ENCODE data around the gene WWC2.

Gene WWC2

DNA sequence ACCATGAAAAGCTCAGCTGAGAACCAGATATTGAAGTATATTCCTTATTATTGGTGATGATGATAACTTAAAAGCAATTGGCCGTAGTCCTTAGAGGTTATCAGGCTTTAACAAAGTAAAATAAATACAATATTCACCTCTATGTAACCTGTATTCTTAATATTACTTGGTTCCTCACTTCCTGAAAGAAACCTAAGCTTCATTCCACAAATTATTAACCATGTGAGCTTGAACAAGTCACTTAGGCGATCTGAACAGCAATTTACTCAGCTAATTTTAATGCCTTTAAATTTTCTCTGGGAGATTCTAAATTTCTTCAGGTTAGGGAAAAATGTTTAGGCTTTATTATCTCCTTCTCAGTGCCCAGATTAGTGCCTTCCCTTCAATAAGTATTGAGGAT is 151.8 kb downstream of the WWC2 start:
- H3K4me1 ChIP-seq (ENCODE audit: insufficient read depth, low read length), result no peaks in the 10 kb centered on the region
- peaks cover 82% of the 10 kb centered on the region for H3K36me3 ChIP-seq (ENCODE audit: insufficient read depth, low read depth, low read length)
- no peaks in the 10 kb centered on the region for H3K27me3 ChIP-seq (ENCODE audit: insufficient read depth, low read length)
- H3K9ac ChIP-seq (ENCODE audit: low read depth, low read length), result no peak overlapping the region
- no peak overlapping the region for H3K27ac ChIP-seq (ENCODE audit: low read length)
- no peaks in the 10 kb centered on the region for H3K9me3 ChIP-seq (ENCODE audit: insufficient read depth, low read depth, low read length)
- H3K4me3 ChIP-seq (ENCODE audit: low read length), result no peak overlapping the region

DNA sequence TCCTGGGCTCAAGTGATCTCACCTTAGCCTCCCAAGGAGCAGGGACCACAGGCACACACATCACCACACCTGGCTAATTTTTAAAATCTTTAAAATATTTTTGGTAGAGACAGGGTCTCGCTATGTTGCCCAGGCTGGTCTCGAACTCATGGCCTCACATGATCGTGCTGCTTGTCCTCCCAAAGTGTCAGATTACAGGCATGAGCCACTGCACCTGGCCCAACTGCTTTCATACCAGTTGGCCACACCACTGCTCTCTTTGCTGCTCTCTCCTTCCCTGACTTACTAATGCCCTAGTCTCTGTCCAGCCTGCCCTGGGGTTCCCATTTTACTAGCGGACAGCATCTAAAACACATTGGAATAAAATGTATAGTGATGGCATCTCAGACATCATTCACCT is 153.9 kb downstream of the WWC2 start:
- H3K4me1 ChIP-seq (ENCODE audit: insufficient read depth, low read length), result no peaks in the 10 kb centered on the region; the same call in 1 of the 2 replicates
- H3K4me3 ChIP-seq (ENCODE audit: low read length), result no peak overlapping the region
- H3K27ac ChIP-seq (ENCODE audit: low read length), result no peak overlapping the region
- no peak overlapping the region for H3K9ac ChIP-seq (ENCODE audit: low read depth, low read length)
- no peaks in the 10 kb centered on the region for H3K27me3 ChIP-seq (ENCODE audit: insufficient read depth, low read length)
- H3K9me3 ChIP-seq (ENCODE audit: insufficient read depth, low read depth, low read length), result no peaks in the 10 kb centered on the region
- peaks cover 76% of the 10 kb centered on the region for H3K36me3 ChIP-seq (ENCODE audit: insufficient read depth, low read depth, low read length)

DNA sequence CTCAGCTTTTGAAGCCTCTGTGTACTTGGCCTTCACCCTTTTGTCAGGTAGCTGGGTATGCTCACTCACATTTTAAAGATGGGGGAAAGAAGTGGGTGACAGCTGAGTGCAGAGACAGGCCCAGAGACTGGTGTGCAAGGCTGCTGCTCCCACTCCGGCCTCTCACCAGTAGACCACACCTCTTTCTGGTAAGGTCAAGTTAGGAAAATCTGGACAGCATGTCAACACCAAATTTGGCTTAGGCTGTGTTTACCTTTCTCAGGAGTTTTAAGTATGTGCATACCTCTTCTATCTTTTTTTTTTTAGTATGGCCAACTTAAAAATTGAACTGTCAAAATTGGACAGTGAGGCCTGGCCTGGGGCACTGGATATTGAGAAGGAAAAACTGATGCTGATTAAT is 154.4 kb downstream of the WWC2 start:
- Histone ChIP-seq H3K9ac (ENCODE audit: low read depth, low read length) (no peak overlapping the region), H3K27ac (ENCODE audit: low read length) (no peak overlapping the region), H3K4me1 (ENCODE audit: insufficient read depth, low read length) (no peaks in the 10 kb centered on the region; the same call in 1 of the 2 replicates), H3K4me3 (ENCODE audit: low read length) (no peak overlapping the region), H3K36me3 (ENCODE audit: insufficient read depth, low read depth, low read length) (peaks cover 74% of the 10 kb centered on the region), H3K9me3 (ENCODE audit: insufficient read depth, low read depth, low read length) (no peaks in the 10 kb centered on the region), H3K27me3 (ENCODE audit: insufficient read depth, low read length) (no peaks in the 10 kb centered on the region)

DNA sequence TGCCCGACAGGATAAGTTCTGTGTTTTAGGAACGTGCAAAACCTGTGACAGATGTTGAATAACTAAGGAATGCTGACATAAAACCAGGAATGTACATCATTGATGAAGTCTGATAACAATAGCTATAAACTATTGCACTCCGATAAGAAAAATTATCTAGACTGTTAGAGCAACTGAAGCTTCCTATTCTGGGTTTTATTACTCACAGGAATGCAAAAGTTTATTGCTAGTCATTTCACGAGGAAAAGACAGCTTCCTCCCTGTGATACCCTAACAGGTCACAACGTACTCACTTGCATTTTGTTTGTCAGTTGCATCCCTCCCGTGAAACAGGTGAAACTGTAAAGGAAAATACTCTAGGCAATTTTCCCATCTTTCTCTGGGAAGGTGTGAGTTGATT is 155.1 kb downstream of the WWC2 start:
- Histone ChIP-seq H3K36me3 (ENCODE audit: insufficient read depth, low read depth, low read length) (peaks cover 76% of the 10 kb centered on the region), H3K4me1 (ENCODE audit: insufficient read depth, low read length) (no peaks in the 10 kb centered on the region; the same call in 1 of the 2 replicates), H3K27me3 (ENCODE audit: insufficient read depth, low read length) (no peaks in the 10 kb centered on the region), H3K27ac (ENCODE audit: low read length) (no peak overlapping the region), H3K9ac (ENCODE audit: low read depth, low read length) (no peak overlapping the region), H3K4me3 (ENCODE audit: low read length) (no peak overlapping the region), H3K9me3 (ENCODE audit: insufficient read depth, low read depth, low read length) (no peaks in the 10 kb centered on the region)

DNA sequence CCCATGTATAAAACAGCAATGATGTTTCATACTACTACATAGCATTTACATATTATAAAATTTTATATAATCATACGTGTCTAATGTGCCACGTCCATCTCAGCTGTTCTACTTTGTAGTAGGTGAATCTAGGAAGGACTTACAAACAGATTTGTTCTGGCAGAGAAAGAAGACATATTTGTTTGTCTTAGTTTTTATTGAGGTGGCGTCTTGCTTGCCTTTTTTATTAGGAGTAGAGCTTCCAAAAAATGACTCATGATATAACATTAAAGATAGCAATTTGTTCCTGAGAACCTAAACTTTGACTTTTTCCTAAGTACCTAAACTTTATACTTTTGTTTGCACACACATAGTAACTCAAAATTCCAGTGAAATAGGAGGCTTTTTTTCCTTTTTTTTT is 156.4 kb downstream of the WWC2 start:
- no peaks in the 10 kb centered on the region for H3K9me3 ChIP-seq (ENCODE audit: insufficient read depth, low read depth, low read length)
- H3K27ac ChIP-seq (ENCODE audit: low read length), result no peak overlapping the region
- H3K9ac ChIP-seq (ENCODE audit: low read depth, low read length), result no peak overlapping the region
- H3K4me3 ChIP-seq (ENCODE audit: low read length), result no peak overlapping the region
- H3K27me3 ChIP-seq (ENCODE audit: insufficient read depth, low read length), result no peaks in the 10 kb centered on the region
- peaks cover 77% of the 10 kb centered on the region for H3K36me3 ChIP-seq (ENCODE audit: insufficient read depth, low read depth, low read length)
- no peaks in the 10 kb centered on the region; the same call in 1 of the 2 replicates for H3K4me1 ChIP-seq (ENCODE audit: insufficient read depth, low read length)

DNA sequence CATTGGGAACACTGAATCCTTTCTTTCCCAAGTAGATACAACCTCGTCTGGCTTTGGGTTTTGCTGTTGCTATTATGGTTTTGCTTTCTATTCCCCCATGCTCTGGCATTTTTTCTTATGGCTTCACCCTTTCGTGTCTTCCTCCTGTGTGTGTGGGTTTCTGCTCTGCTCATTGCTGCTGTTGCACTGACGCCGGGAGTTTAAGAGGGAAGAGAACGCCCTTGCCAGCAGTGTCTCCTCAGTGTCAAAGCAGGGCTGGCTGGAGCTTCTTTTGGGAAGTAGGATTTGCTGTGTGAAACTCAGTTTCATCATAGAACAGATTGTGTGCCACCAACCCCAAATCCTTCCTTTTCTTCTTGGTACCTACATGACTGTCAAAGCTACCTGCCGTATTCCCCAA is 157.3 kb downstream of the WWC2 start:
- Histone ChIP-seq H3K27me3 (ENCODE audit: insufficient read depth, low read length) (no peaks in the 10 kb centered on the region), H3K4me1 (ENCODE audit: insufficient read depth, low read length) (no peaks in the 10 kb centered on the region; the same call in 1 of the 2 replicates), H3K9ac (ENCODE audit: low read depth, low read length) (no peak overlapping the region), H3K27ac (ENCODE audit: low read length) (no peak overlapping the region), H3K9me3 (ENCODE audit: insufficient read depth, low read depth, low read length) (no peaks in the 10 kb centered on the region), H3K4me3 (ENCODE audit: low read length) (no peak overlapping the region), H3K36me3 (ENCODE audit: insufficient read depth, low read depth, low read length) (peaks cover 77% of the 10 kb centered on the region)

DNA sequence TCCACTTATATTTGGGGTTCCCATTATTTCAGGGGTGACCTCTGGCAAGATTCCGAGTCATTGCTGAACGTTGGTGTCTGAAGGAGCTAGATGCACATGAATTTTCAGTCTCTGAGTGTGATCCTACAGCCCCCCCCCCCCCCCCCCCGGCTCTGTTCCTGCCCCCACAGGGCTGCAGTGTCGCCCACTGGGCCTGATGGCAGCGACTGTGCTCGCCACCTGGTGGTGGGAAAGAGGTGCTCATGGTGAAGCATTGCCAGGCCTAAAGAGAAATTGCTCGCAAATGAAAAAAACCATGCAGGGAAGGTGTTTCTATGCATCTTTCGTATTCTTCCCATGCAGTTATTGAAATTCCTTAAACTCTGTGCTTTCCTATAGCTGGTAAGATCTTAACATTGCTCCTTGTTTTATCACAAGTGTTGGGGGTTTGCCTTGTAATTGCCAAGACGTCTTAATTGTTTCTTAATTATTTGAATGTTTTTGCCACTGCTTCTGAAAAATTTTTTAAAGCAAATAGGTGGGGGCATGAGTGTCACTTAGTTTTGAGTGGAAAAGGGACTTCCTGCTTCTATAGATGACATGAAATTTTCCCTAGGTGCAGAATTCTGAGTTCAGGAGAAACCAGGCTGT is 157.8 kb downstream of the WWC2 start:
- no peak overlapping the region for H3K9ac ChIP-seq (ENCODE audit: low read depth, low read length)
- H3K9me3 ChIP-seq (ENCODE audit: insufficient read depth, low read depth, low read length), result no peaks in the 10 kb centered on the region
- H3K27me3 ChIP-seq (ENCODE audit: insufficient read depth, low read length), result no peaks in the 10 kb centered on the region
- H3K4me1 ChIP-seq (ENCODE audit: insufficient read depth, low read length), result no peaks in the 10 kb centered on the region; the same call in 1 of the 2 replicates
- peaks cover 77% of the 10 kb centered on the region for H3K36me3 ChIP-seq (ENCODE audit: insufficient read depth, low read depth, low read length)
- H3K4me3 ChIP-seq (ENCODE audit: low read length), result no peak overlapping the region
- no peak overlapping the region for H3K27ac ChIP-seq (ENCODE audit: low read length)

DNA sequence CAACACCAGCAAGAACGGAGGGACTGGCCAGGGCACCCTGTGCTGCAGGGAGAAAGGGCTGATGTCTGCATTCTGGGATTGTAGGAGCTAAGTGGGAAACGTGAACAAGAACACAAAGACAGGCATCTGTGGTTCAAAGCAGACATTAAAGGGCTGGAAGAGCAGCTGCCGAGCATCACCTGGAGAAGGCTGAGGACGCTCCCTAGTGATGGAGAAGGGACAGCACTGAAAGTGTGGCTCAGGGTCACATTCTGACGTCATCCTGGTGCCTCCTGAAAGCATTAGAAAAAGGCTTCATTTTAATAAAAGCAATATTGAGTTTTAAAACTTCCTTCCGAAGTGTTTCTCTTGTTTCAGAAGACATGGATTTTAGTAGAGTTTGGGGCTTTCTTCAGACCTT is 158.8 kb downstream of the WWC2 start:
- no peak overlapping the region for H3K9ac ChIP-seq (ENCODE audit: low read depth, low read length)
- H3K27ac ChIP-seq (ENCODE audit: low read length), result no peak overlapping the region
- peaks cover 3% of the 10 kb centered on the region; the same call in 1 of the 2 replicates for H3K4me1 ChIP-seq (ENCODE audit: insufficient read depth, low read length)
- no peak overlapping the region for H3K4me3 ChIP-seq (ENCODE audit: low read length)
- H3K36me3 ChIP-seq (ENCODE audit: insufficient read depth, low read depth, low read length), result peaks cover 75% of the 10 kb centered on the region
- H3K27me3 ChIP-seq (ENCODE audit: insufficient read depth, low read length), result no peaks in the 10 kb centered on the region
- no peaks in the 10 kb centered on the region for H3K9me3 ChIP-seq (ENCODE audit: insufficient read depth, low read depth, low read length)

DNA sequence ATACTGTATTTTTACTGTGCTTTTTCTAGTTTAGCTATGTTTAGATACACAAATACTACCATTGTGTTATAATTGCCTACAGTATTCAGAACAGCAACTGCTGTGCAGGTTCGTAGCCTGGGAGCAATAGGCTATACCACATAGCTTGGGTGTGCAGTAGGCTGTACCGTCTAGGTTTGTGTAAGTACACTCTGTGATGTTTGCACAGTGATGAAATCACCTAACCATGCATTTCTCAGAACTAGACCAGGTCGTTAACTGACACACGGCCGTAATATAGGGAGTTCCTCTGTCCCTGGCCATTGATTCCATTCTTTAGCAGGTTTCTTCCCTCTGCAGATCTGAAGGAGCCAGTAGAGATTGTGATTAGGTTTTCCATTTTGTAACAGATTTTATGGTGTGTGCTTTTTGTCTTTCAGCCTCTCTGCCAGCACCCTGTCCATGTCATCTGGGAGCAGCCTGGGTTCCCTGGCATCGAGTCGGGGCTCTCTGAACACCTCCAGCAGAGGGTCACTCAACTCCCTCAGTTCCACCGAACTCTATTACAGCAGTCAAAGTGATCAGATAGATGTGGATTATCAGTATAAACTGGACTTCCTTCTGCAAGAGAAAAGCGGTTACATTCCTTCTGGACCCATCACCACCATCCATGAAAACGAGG is 161.6 kb downstream of the WWC2 start:
- Histone ChIP-seq H3K36me3 (ENCODE audit: insufficient read depth, low read depth, low read length) (peaks cover 74% of the 10 kb centered on the region), H3K27me3 (ENCODE audit: insufficient read depth, low read length) (no peaks in the 10 kb centered on the region), H3K9ac (ENCODE audit: low read depth, low read length) (no peak overlapping the region), H3K4me1 (ENCODE audit: insufficient read depth, low read length) (peaks cover 12% of the 10 kb centered on the region), H3K27ac (ENCODE audit: low read length) (no peak overlapping the region), H3K4me3 (ENCODE audit: low read length) (no peak overlapping the region), H3K9me3 (ENCODE audit: insufficient read depth, low read depth, low read length) (no peaks in the 10 kb centered on the region)

DNA sequence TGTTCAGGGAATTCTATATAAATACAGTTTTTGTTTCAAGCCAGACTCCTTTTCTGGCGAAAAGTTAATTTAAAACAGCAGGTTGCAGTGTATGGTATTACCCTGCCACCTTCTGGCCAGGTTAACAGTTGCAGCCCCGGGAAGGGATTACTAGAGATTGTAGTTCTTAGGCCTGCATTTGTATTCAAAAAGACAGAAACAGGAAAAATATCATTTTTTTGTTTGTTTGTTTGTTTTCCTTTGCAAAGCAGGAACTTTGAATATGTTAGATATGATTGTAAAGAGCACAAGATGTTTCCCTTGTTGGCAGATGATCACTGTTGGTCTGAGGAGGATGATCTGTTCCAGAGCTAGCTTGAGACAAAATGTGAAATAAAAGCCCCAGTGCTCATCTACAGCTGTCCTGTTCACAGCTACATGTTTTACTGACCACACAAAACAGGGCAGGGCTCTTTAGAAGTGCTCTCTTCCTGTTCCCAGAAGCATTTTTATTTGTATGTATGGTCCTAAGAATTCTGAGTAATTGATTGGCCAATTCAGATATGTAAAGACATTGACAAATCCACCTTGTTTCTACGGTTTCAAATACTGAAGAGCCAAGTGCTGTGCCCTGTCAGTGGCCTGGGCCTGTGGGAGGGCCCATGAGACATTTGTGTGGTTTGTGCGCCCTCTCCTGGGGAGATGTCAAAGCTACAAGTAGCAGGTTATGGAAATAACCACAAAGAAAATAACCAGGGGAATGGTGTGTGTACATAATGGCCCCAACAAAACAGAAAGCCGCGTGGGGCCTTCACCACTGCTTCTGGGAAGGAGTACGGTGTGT is 163.1 kb downstream of the WWC2 start:
- Histone ChIP-seq H3K27ac (ENCODE audit: low read length) (no peak overlapping the region), H3K9ac (ENCODE audit: low read depth, low read length) (peak overlapping the region; percentile 25; the same call in 1 of the 2 replicates), H3K36me3 (ENCODE audit: insufficient read depth, low read depth, low read length) (peaks cover 87% of the 10 kb centered on the region), H3K4me1 (ENCODE audit: insufficient read depth, low read length) (peaks cover 12% of the 10 kb centered on the region), H3K9me3 (ENCODE audit: insufficient read depth, low read depth, low read length) (no peaks in the 10 kb centered on the region), H3K27me3 (ENCODE audit: insufficient read depth, low read length) (no peaks in the 10 kb centered on the region), H3K4me3 (ENCODE audit: low read length) (no peak overlapping the region)

DNA sequence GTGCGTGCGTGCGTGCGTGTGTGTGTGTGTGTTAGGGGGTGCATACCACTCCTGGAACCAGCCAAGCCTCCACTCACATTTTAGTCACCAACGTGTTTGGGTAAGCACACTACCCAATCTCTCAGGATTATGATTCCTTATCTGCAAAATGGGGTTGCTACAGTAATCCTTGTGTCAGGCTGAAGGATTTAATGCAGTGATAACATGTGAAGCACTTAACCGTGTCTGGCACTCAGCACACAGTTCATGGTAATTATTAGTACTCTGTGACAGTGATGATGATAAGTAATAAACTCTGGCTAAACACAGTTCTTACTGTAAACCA is 163.7 kb downstream of the WWC2 start:
- Histone ChIP-seq H3K27ac (ENCODE audit: low read length) (no peak overlapping the region), H3K4me1 (ENCODE audit: insufficient read depth, low read length) (peaks cover 12% of the 10 kb centered on the region), H3K4me3 (ENCODE audit: low read length) (no peak overlapping the region), H3K9me3 (ENCODE audit: insufficient read depth, low read depth, low read length) (no peaks in the 10 kb centered on the region), H3K27me3 (ENCODE audit: insufficient read depth, low read length) (no peaks in the 10 kb centered on the region), H3K36me3 (ENCODE audit: insufficient read depth, low read depth, low read length) (peaks cover 87% of the 10 kb centered on the region), H3K9ac (ENCODE audit: low read depth, low read length) (no peak overlapping the region)
